ENCODE results near the gene PHACTR1. TPM values are rescaled to one million over a fixed set of nuclear protein-coding genes. Genes with fewer than 3 reads are reported as not detected.

Gene PHACTR1
- total and polyA plus RNA-seq, 3 donors from 2014 or later, result 5.1 to 7.6 (median 6.5) TPM

GRCh38 chr6:13298446-13298845 is 581.9 kb downstream of the PHACTR1 start:
- TF ChIP-seq CTCF (IDR thresholded peaks at IDR 0.05) (no peak), POLR2A (IDR thresholded peaks at IDR 0.05) (no peak)
- Histone ChIP-seq H3K4me3 (no peak overlapping the region), H3K4me1 (no peaks in the 10 kb centered on the region), H3K36me3 (ENCODE audit: low read depth, missing control alignments) (no peaks in the 10 kb centered on the region), H3K27me3 (no peaks in the 10 kb centered on the region), H3K9me3 (no peaks in the 10 kb centered on the region), H3K27ac (no peak overlapping the region)
- no peak for DNase-seq
- 64 to 93% methylated on average over 3 of the region's 3 CpGs for WGBS, 2 donors
- intact Hi-C loops (cut with DNase I; ENCODE audit: low total_unique reads), result no loop called here

- H3K4me1 ChIP-seq, result no peaks in the 10 kb centered on the region
- no peak for DNase-seq
- H3K27ac ChIP-seq, result no peak overlapping the region
- intact Hi-C loops (cut with DNase I; ENCODE audit: low total_unique reads), result no loop called here
- no peak for TF ChIP-seq POLR2A (IDR thresholded peaks at IDR 0.05)
- TF ChIP-seq CTCF (IDR thresholded peaks at IDR 0.05), result no peak
- no peaks in the 10 kb centered on the region for H3K9me3 ChIP-seq
- 92 to 95% methylated on average over 11 of the region's 11 CpGs for WGBS, 2 donors
- no peak overlapping the region for H3K4me3 ChIP-seq
- no peaks in the 10 kb centered on the region for H3K27me3 ChIP-seq
- no peaks in the 10 kb centered on the region for H3K36me3 ChIP-seq (ENCODE audit: low read depth, missing control alignments)
Measured at GRCh38 chr6:13299403-13299821, 582.8 kb downstream of the PHACTR1 start.

- intact Hi-C loops (cut with DNase I; ENCODE audit: low total_unique reads), result no loop called here
- no peak overlapping the region for H3K27ac ChIP-seq
- 90 to 95% methylated on average over 4 to 6 of the region's 6 CpGs for WGBS, 2 donors
- no peaks in the 10 kb centered on the region for H3K27me3 ChIP-seq
- H3K36me3 ChIP-seq (ENCODE audit: low read depth, missing control alignments), result no peaks in the 10 kb centered on the region
- TF ChIP-seq CTCF (IDR thresholded peaks at IDR 0.05), result no peak
- no peak for TF ChIP-seq POLR2A (IDR thresholded peaks at IDR 0.05)
- no peak overlapping the region for H3K4me3 ChIP-seq
- no peaks in the 10 kb centered on the region for H3K4me1 ChIP-seq
- H3K9me3 ChIP-seq, result no peaks in the 10 kb centered on the region
- DNase-seq, result no peak
Measured at GRCh38 chr6:13299918-13300317, 583.4 kb downstream of the PHACTR1 start.

- Histone ChIP-seq H3K36me3 (ENCODE audit: low read depth, missing control alignments) (no peaks in the 10 kb centered on the region), H3K27me3 (no peaks in the 10 kb centered on the region), H3K4me3 (no peak overlapping the region), H3K9me3 (no peaks in the 10 kb centered on the region), H3K27ac (no peak overlapping the region), H3K4me1 (no peaks in the 10 kb centered on the region)
- TF ChIP-seq CTCF (IDR thresholded peaks at IDR 0.05) (no peak), POLR2A (IDR thresholded peaks at IDR 0.05) (no peak)
- 91 to 93% methylated on average over 6 to 9 of the region's 9 CpGs for WGBS, 2 donors
- intact Hi-C loops (cut with DNase I; ENCODE audit: low total_unique reads), result no loop called here
- no peak for DNase-seq
Measured at GRCh38 chr6:13300643-13301590, 584.4 kb downstream of the PHACTR1 start.

Data from testis (tissue), 3 donors.